Embryonic facial prominence (tissue), 1 donor: ENCODE data around the gene VAV3.

ENCODE experiments used
- DNase-seq: peaks from one replicate; pipeline ENCODE4 v3.0.0-alpha.2; 2016; ENCODE audit errors: extremely low spot score

Gene VAV3

DNA sequence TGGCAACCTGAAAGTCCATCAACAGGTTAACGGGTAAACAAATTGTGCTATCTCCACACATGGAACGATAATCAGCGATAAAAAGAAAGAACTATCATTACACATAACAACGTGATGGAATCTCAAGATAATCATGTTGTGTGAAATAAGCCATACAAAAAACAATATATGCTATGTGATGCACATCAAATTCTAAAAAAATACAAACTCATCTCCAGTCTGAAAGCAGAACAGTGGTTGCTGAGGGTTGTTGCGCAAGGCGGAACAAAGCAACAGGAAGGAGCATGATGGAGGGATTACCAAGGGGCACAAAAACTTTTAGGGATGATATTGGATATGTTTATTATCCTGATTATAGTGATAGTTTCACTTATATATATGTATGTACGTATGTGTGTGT is 324.8 kb downstream of the VAV3 start:
- no peak for DNase-seq

DNA sequence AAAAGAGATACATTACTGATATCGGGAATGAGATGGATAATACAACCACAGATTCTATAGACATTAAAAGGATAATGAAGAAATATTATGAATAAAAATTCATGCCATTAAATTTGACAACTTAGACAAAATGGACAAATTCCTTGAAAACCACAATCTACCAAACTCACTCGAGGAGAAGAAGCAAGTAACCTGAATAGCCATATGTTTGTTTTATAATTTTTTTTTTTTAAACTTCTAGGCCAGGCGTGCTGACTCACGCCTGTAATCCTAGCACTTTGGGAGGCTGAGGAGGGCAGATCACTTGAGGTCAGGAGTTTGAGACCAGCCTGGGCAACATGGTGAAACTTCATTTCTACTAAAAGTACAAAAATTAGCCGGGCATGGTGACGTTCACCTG is 327.9 kb downstream of the VAV3 start:
- no peak for DNase-seq

DNA sequence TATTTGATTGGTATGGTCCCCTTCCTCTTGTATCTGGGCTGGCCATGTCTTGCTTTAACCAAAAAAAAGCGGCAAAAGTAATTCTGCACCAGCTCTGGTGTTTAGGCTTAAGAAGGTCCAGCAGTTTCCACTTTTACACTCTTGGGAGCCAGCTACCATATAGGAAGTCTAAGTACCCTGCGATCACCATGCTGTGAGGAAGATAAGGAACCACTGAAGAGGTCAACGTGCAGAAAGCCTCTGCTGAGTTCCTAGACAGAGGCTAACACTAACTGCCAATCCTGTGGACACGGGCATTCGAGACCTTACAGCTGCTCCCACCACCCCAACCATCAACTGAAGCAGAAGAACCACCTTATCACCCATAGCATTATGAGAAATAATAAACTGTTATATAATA is 331.4 kb downstream of the VAV3 start:
- no peak for DNase-seq

DNA sequence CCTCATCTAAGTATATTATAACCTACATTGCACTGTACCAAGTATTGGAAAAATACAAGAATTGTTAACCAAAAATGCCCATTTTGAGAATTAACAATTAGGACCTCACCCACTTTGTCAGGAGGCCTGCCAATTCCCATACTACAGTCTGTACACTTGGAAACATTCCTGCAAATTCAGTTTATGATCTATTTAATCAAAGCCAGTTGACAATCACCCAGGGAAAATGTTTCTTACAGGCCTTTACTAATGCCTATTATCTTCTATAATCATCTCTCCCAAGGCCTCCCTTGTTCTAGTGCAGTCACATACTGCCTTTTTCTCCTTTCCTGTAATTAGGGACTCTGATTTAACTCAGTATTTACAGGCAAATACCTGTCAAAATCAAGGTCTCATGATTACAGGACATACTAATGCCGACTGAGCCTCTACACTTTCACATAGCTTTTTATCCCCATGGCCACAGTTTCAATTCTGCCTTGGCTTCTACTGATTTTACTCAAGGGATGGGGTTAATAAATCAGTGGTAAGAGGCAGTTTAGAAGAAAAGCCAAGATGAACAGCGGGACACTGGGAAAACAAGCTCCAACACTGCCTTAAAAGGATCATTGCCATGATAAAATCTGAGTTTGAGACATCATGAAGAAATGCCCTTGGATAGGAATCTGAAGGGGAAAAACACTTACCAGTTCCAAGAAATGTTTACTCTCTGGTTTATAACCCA is 338.7 kb downstream of the VAV3 start:
- peak; percentile 12 for DNase-seq

DNA sequence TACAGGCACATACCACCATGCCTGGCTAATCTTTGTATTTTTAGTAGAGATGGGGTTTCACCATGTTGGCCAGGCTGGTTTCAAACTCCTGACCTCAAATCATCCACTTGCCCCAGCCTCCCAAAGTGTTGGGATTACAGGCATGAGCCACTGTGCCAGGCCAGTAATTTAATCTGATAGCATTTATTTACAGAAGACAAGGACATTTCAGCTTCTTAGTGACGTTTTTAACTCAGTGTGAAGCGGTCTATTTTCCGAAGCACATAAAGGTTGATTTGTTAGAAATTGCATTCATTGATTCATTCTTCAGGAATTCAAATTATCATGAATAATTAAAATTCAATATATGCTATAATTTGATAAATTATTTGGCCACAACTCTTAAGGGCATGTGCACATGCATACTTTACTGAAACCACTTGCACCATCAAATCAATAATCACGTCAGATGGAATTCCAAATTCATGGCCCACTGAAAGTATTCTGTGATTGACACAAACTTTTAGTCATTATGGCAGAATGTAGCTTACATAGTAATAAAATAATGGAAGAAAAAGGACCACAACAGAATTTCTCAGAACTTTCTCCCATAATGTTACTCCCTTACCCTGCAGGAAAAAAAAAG is 339.5 kb downstream of the VAV3 start:
- no peak for DNase-seq

DNA sequence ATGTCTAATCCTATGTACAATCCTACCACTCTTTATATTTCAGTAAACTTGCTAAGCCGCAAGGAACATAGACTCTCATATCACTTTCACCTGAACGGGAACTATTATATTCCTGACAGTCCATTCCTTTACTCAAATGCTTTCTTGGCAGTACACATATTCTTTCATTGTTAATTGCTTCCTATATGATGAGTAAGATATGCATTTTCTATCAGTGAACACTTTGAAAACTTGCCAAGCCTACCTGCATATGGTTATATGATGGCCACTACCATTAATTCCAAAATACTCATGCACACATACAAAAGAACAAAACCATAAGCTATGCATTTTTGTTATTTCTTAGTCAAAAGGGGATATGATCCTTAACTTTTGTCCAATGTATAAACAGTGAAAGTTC is 341.5 kb downstream of the VAV3 start:
- no peak for DNase-seq

DNA sequence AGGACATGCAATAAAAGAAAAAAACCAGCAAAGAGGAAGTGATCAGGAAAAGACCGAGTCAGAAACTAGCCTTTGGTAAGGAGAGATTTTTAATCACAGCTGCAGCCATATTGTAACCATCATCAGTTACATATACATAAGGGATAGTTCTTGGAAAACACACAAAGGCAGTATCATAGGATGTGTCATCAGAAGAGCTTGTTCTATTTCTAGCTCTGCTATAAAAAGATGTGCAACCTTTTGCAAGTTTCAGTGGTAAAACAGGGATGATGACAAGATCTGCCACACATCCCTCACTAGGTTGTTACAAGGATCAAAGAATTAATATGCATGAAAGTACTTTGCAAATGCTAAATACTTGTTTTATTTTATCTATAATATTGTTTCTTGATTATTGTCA is 342.0 kb downstream of the VAV3 start:
- no peak for DNase-seq

GRCh38 chr1:107622535-107622934 is 342.4 kb downstream of the VAV3 start:
- no peak for DNase-seq

GRCh38 chr1:107620753-107621152 is 344.2 kb downstream of the VAV3 start:
- DNase-seq = no peak

DNA sequence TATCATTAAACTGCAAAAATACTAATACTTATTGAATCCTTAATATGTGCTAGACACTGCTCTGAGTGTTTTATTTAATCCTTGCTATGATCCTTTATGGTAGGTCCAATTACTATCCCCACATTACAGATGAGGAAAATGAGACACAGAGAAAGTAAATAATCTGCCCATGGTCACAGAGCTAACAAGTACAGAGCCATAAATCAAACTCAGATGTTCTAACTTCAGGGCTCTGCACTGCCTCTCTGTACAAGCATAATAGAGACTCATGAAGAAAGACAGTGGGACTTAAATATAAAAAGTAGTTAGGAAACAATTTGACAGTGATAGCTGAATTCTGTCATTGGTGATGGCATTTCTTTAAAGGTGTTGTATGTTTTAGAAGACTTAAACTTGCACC is 346.4 kb downstream of the VAV3 start:
- DNase-seq = no peak

GRCh38 chr1:107617921-107618320 is 347.1 kb downstream of the VAV3 start:
- DNase-seq = no peak

- DNase-seq = no peak
These were observed 347.5 kb downstream of the VAV3 start for GRCh38 chr1:107617456-107617855.

DNA sequence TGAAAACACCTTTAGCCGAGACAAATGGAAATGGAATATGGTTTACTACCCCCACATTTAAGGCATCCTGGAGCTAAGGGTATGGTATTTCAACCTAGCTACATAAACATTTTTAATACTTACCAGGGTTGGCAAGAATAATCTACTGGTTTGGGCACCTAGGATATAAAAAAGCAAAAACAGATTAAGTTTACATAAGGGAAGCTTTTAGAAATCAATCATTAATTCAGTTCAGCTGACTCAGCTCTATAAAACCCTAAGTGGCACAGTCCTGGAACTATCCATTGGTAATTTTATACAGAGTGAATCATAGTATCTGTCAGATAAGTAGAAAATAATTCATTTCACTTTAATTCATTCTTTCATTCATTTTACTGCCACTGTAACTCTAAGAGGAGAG is 355.2 kb downstream of the VAV3 start:
- DNase-seq = no peak

- DNase-seq = no peak
These were observed 360.2 kb downstream of the VAV3 start for GRCh38 chr1:107604825-107605224.

DNA sequence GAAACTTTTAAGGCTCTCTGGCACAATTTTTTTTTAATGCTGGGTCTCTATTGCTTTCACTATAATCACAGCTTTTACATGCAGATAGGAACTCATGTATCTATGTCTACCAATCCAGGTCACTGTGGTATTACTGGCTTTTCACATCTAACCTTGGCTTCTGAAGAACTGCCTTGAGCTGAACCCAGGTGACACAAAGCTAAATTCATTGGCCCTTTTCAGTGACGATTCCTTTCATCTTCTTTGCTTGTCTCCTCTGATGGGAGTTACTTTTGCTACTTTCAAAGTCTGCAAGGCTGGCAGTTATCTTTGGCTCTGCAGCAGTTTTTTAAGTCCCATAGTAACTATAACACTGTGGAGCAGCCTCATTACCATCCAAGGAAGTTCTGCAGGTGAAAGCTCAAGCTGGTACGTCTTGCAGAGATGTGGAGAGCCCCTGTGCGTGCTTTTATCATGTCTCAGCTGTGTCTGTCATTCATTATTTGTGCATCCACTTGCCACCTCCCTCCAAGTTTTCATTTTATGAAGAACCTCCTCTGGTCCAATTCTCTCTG is 364.3 kb downstream of the VAV3 start:
- DNase-seq = no peak

GRCh38 chr1:107599220-107599619 is 365.8 kb downstream of the VAV3 start:
- DNase-seq = no peak

GRCh38 chr1:107597290-107597689 is 367.7 kb downstream of the VAV3 start:
- DNase-seq = no peak

DNA sequence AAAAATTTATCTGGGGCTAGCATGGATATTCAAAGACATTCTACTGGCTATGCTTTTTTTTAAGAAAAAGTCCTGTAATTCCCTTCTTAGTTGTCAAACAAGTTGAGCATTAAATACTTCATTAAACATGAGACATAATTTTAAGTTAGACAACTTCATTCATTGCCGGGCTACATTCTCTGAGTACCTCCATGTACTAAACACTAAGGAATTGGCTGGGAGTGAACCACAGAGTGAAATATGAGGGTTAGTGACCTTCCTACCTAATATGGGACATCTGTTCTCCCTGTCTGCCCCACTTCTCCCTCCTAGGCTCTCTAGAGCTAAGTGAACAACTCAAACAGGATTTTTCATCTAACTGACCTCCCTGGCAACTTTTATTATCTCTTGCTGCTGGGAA is 370.4 kb downstream of the VAV3 start:
- no peak for DNase-seq

GRCh38 chr1:107593501-107594209 is 371.3 kb downstream of the VAV3 start:
- no peak for DNase-seq

DNA sequence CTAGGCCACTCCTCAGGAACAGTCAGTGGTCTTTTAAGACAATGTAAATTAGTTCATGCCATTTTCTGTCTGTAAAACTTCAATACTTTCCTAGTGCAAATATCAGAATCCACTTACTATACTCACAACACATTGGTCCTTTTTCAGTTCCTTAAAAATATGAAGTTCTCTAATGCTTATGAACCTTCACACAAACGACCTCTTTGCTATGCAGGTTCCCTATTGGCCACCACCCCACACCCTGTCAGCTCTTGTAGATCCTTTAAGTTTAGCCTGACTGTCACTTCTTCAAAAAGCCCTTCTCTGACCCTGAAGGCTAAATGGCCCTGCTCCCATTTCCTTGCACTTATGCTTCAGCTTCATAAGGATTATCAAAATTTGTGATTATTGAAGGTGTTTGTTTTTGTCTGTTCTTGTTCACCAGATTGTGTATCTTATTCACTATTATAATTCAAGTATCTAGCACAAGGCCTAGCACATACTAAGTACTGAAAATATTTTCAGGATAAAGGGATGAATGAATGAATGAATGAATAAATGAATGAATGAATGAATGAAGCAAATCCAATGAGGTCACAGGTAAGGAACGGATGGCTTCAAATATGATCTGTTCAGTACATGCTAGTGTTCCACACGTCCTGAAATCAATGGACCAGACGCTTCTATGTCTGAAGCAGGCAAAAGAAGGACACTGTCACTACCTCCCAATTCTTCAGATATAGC is 373.9 kb downstream of the VAV3 start:
- DNase-seq = no peak

- no peak for DNase-seq
These were observed 374.9 kb downstream of the VAV3 start for GRCh38 chr1:107590087-107590486.

- DNase-seq = no peak
These were observed 376.7 kb downstream of the VAV3 start for GRCh38 chr1:107588321-107588720.
